Activated naive CD8-positive, alpha-beta T cell treated with anti-CD3 and anti-CD28 coated beads for 36 hours (primary cell): ENCODE measurements around the gene TBXA2R. TPM values are rescaled to one million over a fixed set of nuclear protein-coding genes. Genes with fewer than 3 reads are reported as not detected.

Experiments
- DNase-seq: peaks from one replicate; pipeline ENCODE4 v3.0.0; 2021
- H3K27ac Mint-ChIP-seq: one replicate; pipeline ENCODE4 v1.8.0; 2022; ENCODE audit warnings: mild to moderate bottlenecking, moderate library complexity, mixed read lengths
- H3K27me3 Mint-ChIP-seq: one replicate; pipeline ENCODE4 v1.8.0; 2022; ENCODE audit warnings: mild to moderate bottlenecking, mixed read lengths
- H3K36me3 Mint-ChIP-seq: one replicate; pipeline ENCODE4 v1.8.0; 2021; ENCODE audit warnings: mild to moderate bottlenecking, mixed read lengths
- H3K4me1 Mint-ChIP-seq: one replicate; pipeline ENCODE4 v1.8.0; 2021; ENCODE audit warnings: mixed read lengths
- H3K4me3 Mint-ChIP-seq: one replicate; pipeline ENCODE4 v1.8.0; 2022; ENCODE audit warnings: mild to moderate bottlenecking, moderate library complexity, mixed read lengths
- H3K9me3 Mint-ChIP-seq: one replicate; pipeline ENCODE4 v1.8.0; 2022; ENCODE audit warnings: mixed read lengths
- total RNA-seq, 2 experiments: library from RNA; stranded (reverse); gene quantifications; one replicate each; pipeline ENCODE4 v1.2.3, GENCODE V29; 2021

Gene TBXA2R
- total RNA-seq, 2 experiments from 2014 or later: 2.8 to 3.1 TPM

DNA sequence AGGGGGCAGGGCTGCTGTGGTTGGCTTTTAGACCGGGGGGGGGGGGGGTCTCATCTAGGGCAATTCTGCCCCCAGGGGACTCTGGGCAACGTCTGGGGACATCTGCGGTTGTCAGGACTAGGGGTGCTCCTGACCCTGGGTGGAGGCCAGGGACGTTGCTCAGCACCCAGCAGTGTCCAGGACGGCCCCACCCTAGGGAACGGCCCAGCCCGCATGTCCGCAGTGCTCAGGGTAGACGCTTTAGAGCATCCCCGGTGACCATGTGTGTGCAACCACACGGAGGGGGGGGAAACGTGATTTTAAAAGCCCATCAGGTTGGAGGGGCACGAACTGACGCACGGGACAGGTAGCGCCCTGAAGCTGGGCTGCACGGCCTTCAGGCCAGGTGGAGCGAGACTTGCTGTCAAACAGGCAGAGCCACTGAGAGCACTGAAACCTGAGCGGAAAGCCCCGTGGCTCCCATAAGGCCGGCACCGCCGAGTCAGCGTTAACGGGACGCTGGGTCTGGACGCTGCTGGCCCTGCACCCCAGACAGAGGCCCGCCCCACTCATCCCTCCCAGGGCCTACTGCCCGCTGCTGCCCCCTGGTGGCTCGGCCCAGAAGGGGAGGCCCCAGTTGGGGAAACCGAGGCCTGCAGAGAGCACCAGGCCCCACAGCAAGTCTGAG is 11.6 kb upstream of the TBXA2R start:
- Mint-ChIP-seq H3K4me3 (no peak overlapping the region), H3K4me1 (peaks cover 13% of the 10 kb centered on the region), H3K27ac (no peak overlapping the region), H3K27me3 (no peaks in the 10 kb centered on the region), H3K9me3 (no peaks in the 10 kb centered on the region), H3K36me3 (peaks cover 4% of the 10 kb centered on the region)
- peak; percentile 63 for DNase-seq

- H3K27ac Mint-ChIP-seq: no peak overlapping the region
- H3K4me3 Mint-ChIP-seq: no peak overlapping the region
- H3K9me3 Mint-ChIP-seq: no peaks in the 10 kb centered on the region
- peaks cover 13% of the 10 kb centered on the region for H3K4me1 Mint-ChIP-seq
- DNase-seq: no peak
- H3K36me3 Mint-ChIP-seq: peaks cover 4% of the 10 kb centered on the region
- no peaks in the 10 kb centered on the region for H3K27me3 Mint-ChIP-seq
Measured at GRCh38 chr19:3617463-3617862, 10.8 kb upstream of the TBXA2R start.

- H3K27me3 Mint-ChIP-seq: no peaks in the 10 kb centered on the region
Measured at GRCh38 chr19:3615524-3616135, 9.0 kb upstream of the TBXA2R start.

DNA sequence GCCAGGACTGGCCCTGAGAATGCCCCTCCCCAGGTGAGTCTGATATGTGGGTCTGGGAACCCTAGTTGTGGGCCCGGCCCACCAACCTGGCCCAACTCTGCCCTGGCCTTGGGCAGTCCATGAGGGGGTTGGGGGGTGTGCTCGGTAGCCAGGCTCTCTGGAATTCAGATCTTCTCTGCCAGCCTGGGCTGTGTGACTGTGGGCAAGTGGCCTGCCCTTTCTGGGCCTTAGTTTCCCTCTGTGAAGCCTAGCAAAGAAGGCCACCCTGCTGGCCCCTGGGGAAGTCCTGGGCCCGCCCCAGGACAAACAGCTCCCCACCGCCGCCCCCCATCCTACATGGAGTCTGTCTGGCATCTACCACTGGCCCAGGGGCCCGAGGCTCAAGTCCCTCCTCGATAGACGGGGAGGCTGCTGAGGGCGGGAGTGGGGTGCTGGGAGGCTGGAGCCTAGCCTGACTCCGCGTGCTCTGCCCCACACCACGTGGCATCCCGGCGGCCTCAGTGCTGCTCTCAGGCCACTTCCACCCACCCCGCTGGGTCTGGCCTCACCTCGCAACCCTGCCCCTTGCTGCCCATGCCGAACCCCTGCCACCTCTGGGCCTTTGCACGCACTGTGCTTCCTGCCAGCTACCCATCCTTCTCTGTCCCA is 8.3 kb upstream of the TBXA2R start:
- H3K4me3 Mint-ChIP-seq: no peak overlapping the region
- DNase-seq: no peak
- no peak overlapping the region for H3K27ac Mint-ChIP-seq
- no peaks in the 10 kb centered on the region for H3K9me3 Mint-ChIP-seq
- H3K36me3 Mint-ChIP-seq: peaks cover 8% of the 10 kb centered on the region
- no peaks in the 10 kb centered on the region for H3K27me3 Mint-ChIP-seq
- H3K4me1 Mint-ChIP-seq: peaks cover 13% of the 10 kb centered on the region

More at GRCh38 chr19:3615524-3616135, 9.0 kb upstream of the TBXA2R start:
- Mint-ChIP-seq H3K27ac (no peak overlapping the region), H3K9me3 (no peaks in the 10 kb centered on the region), H3K4me1 (peaks cover 13% of the 10 kb centered on the region), H3K4me3 (no peak overlapping the region), H3K36me3 (peaks cover 8% of the 10 kb centered on the region)
- DNase-seq: no peak

DNA sequence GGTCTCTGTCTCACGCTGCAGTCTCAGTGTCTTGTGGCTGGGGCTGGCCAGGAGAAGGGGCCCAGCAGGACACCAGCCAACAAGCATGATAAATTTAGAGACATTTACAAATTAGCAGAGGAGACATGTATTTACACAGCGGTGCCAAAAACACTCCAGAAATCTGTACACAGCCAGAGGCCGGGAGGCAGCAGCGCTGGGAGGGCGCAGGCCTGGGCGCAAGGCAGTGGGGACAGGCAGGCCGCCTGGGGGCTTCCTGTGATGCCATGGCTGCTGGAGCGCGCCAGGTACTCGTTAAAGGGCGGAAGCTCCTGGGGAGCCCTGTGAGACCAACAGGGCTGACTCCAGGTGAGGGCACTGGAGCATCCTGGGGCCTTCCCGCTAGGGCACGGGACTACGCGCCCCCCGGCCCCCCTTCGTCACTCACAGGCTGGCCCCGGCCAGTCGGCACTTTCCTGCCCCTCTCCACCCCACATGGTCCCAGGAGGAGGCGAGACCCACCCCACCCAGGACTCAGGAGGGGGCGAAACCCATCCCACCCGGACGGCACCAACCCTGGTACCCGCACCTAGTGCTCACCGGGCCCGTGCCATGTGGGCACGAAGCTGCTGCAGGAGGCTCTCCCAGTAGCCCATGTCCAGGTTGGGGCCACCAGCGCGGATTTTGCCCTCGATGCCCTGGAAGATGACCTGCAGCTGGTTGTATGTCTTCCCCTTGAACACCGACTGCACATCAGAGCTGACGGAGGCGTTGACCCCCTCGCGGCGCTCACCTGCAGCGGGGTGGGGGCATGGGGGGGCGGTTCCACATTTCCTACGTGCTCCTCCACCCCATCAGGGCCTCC is 7.4 kb upstream of the TBXA2R start:
- Mint-ChIP-seq H3K9me3 (no peaks in the 10 kb centered on the region), H3K4me1 (peaks cover 13% of the 10 kb centered on the region), H3K27ac (no peak overlapping the region), H3K36me3 (peaks cover 5% of the 10 kb centered on the region), H3K27me3 (no peaks in the 10 kb centered on the region), H3K4me3 (no peak overlapping the region)
- DNase-seq: no peak

- Mint-ChIP-seq H3K27ac (no peak overlapping the region), H3K4me3 (no peak overlapping the region), H3K36me3 (peaks cover 4% of the 10 kb centered on the region), H3K27me3 (no peaks in the 10 kb centered on the region), H3K9me3 (no peaks in the 10 kb centered on the region), H3K4me1 (peaks cover 13% of the 10 kb centered on the region)
- DNase-seq: no peak
Measured at GRCh38 chr19:3612901-3613741, 6.4 kb upstream of the TBXA2R start.

DNA sequence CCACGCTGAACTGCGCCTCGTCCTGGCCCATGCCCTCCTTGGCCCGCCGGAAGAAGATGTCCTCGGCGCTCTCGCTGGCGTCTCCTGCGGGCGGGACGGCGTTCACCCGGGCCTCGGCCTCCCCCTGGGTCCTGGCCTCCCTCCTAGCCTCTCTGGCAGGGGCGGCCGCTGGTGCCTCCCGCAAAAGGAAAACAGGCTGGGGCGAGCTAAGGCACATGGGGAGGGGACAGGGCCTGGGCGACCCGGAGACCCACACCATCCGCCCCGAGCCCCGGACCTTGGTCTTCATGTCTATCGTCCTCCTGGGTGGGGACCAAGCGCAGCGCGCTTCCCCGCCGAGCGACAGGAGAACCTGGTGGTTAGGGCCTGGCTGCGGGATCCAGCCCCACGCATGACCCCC is 5.7 kb upstream of the TBXA2R start:
- H3K4me1 Mint-ChIP-seq: peaks cover 10% of the 10 kb centered on the region
- no peak for DNase-seq
- H3K27ac Mint-ChIP-seq: no peak overlapping the region
- no peaks in the 10 kb centered on the region for H3K9me3 Mint-ChIP-seq
- H3K4me3 Mint-ChIP-seq: no peak overlapping the region
- H3K27me3 Mint-ChIP-seq: no peaks in the 10 kb centered on the region
- H3K36me3 Mint-ChIP-seq: peaks cover 4% of the 10 kb centered on the region

DNA sequence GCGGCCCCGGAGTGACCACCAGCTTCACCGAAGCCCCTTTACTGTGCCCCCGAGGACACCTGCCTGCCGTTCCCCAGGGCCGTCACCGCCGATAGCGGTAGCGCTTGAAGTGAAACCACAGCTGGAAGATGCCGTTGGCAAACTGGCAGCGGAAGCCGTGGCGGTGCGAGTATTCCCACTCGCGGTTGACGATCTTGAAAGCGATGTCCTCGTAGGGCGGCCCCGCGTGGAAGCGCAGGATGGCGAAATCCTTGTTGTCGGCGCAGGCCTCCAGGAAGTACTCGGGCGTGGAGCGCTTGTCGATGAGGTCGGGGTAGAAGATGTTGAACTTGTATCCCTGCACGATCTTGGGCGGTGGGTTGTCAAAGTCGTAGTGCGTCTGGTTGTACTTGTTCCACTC is 5.2 kb upstream of the TBXA2R start:
- H3K9me3 Mint-ChIP-seq: no peaks in the 10 kb centered on the region

DNA sequence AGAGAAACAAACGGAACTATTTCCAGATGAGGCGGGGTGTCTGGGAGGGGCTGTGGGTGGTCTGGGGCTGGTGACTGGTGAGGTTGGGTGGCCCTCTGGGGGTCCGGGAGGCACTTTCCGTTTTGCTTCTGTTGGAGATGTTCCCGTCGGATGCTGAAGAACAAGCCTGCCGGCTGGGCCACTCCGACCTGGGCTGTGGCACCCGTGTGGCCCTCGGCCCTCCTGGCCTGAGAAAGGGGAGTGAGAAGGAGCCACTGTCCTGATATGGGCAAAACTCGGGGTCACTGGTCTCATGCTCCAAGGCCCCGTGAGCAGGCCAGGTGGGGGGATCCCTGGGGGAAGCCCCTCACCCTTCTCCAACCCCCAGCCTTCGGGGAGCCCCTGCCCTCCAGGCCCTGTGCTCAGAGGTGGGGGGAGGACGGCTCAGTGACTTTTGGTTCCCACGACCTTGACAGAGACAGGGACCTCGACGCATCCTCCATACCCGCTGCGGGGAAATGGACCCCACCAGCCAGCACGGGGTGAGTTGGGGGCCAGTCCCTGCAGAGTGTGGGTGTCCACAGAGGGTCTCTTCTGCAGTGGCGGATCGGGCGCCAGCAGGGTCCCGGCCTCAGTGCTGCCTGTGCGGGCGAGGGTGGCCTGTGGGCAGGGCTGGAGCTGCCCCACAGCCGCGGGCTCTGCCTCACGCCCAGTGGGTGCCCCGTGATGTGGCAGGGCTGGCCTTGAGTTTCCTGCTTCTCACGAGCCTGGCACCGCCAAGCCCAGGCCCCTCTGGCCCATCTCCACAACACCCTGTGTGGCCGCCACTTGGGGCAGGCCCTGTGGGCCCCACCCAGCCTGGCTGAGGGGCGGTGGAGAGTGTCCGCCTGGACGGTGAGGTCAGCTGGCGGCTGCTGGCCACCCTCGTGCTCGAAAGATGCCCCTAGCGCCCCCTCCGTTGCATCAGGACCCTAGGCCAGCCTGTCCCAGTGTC is 4.4 kb upstream of the TBXA2R start:
- H3K9me3 Mint-ChIP-seq: no peaks in the 10 kb centered on the region
- no peaks in the 10 kb centered on the region for H3K27me3 Mint-ChIP-seq
- H3K4me1 Mint-ChIP-seq: peaks cover 7% of the 10 kb centered on the region
- H3K27ac Mint-ChIP-seq: no peak overlapping the region
- DNase-seq: no peak
- peaks cover 4% of the 10 kb centered on the region for H3K36me3 Mint-ChIP-seq
- no peak overlapping the region for H3K4me3 Mint-ChIP-seq

More for the DNA sequence above, 5.2 kb upstream of the TBXA2R start:
- no peak overlapping the region for H3K4me3 Mint-ChIP-seq
- no peak for DNase-seq
- no peaks in the 10 kb centered on the region for H3K27me3 Mint-ChIP-seq
- H3K4me1 Mint-ChIP-seq: peaks cover 7% of the 10 kb centered on the region
- H3K27ac Mint-ChIP-seq: no peak overlapping the region
- peaks cover 4% of the 10 kb centered on the region for H3K36me3 Mint-ChIP-seq

DNA sequence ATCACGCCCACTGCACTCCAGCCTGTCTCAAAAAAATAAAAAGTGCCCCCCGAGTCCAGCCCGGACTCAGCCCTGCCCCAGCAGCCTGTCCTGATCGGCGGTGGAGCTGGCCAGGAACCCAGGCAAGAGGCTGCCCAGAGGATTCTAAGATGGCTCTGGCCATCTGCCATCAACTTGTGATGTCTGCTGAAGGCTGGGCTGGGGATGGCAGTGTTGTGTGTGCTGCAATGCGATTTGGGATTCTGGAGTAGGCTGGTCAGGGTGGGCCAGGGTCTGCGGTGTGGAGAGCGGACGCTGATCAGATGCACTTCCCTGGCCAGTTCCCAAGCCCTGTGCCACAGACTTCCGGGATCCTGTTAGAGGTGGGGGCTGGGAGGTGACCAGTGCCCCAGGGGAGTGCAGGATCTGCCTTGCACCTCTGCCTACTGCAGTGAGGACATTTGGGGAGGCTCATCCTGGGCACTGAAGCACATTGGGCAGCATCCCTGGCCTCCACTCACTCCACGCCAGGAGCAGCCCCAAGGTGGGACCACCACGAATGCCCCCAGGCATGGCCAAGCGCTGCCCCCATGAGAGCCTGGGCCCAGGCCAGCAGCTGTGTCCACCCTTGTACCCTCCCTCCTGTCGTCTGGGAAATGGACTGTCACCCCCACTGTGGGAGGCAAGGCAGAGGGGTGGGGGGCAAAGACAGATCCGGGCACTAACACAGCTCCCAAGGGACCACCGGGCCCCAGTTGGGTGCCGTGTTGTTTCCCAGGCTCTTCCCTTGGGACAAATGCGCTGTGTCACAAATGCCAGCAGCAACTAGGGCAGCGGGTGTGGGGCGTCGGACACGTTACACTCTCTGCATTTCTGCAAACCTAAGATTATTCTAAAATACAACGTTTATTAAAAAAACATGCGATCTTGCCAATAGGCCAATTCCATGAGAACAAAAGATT is 3.4 kb upstream of the TBXA2R start:
- Mint-ChIP-seq H3K27ac (no peak overlapping the region), H3K4me3 (no peak overlapping the region), H3K9me3 (no peaks in the 10 kb centered on the region), H3K4me1 (peaks cover 7% of the 10 kb centered on the region), H3K27me3 (no peaks in the 10 kb centered on the region), H3K36me3 (peaks cover 4% of the 10 kb centered on the region)
- no peak for DNase-seq

DNA sequence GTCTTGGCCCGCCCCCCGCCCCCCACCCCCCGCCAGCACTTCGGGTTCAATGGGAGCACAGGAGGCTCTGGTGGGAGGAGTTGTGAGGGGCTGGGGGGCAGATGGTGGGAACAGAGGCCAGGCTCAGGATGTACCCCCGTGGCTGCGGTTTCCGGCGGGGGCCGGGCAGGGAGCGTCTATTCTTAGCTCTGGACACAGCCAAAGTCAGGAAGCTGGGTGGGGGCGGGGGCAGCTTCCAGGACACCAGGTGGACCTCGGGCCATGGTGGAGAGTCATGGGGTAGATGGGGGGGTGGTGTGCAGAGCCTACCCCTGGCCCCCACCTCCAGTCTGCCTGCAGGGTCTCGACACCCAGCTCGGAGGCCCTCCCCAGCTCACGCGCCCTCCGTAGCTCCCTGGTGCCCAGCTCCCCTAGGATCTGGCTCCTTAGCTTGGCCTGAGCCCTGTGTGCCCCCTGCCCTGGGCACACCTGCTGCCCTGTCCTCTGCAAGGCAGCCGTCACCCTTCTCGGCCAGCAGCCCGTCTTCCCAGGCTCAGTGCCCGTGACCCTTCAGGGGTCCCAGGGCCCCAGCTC is 2.2 kb upstream of the TBXA2R start:
- H3K4me3 Mint-ChIP-seq: no peak overlapping the region
- no peak for DNase-seq
- no peaks in the 10 kb centered on the region for H3K27me3 Mint-ChIP-seq
- H3K9me3 Mint-ChIP-seq: no peaks in the 10 kb centered on the region
- H3K36me3 Mint-ChIP-seq: peaks cover 4% of the 10 kb centered on the region
- H3K4me1 Mint-ChIP-seq: peaks cover 7% of the 10 kb centered on the region
- no peak overlapping the region for H3K27ac Mint-ChIP-seq

DNA sequence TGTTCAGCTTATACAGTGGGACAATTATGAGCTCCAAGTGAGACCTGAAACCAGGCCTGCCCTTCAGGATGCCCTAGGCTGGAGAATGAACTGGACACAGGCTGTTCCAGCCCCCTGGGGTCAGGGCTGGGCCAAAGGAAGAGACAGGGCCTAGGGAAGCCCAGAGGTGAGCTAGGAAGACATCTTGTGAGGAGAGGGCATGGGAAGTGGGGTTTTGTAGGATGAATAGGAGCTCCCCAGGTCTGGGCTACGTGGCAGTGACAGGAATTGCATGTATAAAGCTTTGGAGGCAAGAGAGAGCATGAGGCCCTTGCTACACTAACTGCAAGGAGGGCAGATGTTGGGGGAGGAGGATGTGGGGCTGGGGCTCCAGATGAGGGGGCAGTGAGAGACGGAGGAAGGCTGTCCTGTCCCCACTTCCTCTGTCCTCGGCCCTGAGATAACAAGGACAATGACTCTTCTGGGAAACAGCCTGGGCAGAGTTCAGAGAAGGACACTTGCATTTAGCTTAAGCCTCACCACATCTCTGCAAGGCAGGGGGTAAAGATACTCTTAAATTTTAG is 1.5 kb upstream of the TBXA2R start:
- H3K36me3 Mint-ChIP-seq: peaks cover 4% of the 10 kb centered on the region
- peaks cover 7% of the 10 kb centered on the region for H3K4me1 Mint-ChIP-seq
- DNase-seq: no peak
- H3K27ac Mint-ChIP-seq: no peak overlapping the region
- H3K9me3 Mint-ChIP-seq: no peaks in the 10 kb centered on the region
- no peak overlapping the region for H3K4me3 Mint-ChIP-seq
- H3K27me3 Mint-ChIP-seq: no peaks in the 10 kb centered on the region
